Measurements from ENCODE around the gene USP14. TPM values are rescaled to one million over a fixed set of nuclear protein-coding genes. Genes with fewer than 3 reads are reported as not detected.

Gene USP14
- polyA plus RNA-seq, 2 of the 4 experiments (the other 2 are of a cell fraction): 50.6 to 83.9 TPM

DNA sequence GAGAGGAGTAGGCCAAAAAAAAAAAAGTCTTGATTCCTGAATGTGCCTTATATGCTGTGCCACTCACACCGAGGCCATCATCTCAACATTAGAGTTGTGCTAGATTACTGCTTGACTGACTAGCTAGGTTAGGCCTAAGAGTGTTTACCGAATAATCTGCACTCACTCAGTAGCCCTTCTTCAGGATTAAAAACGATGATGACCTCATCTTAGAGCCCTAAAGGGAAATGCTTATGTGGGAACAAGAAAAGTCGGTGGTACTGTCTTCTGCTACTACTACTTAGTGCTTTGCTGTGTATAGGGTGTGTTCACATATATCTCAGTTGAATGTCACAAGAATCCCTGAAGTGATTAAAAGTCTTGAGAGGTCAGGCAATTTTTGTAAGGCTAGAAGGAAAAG is 55.1 kb downstream of the USP14 start:
- Histone ChIP-seq H3K4me3 (no peak overlapping the region), H3K4me1 (no peaks in the 10 kb centered on the region), H3K4me2 (no peak overlapping the region), H3K27ac (no peak overlapping the region), H3K9me3 (no peaks in the 10 kb centered on the region)
- POLR2A ChIA-PET: no interaction called here
- DNase-seq (ENCODE audit: low read depth in 1 of 2, low spot score in 1 of 2): no peak
- TF ChIP-seq KDM1A (IDR thresholded peaks at IDR 0.05; ENCODE audit: low read depth) (no peak), NR3C1 (IDR thresholded peaks at IDR 0.05) (no peak), CBX2 (IDR thresholded peaks at IDR 0.05; ENCODE audit: borderline replicate concordance, low read depth) (no peak), ZNF302 (CRISPR knock-in tag; IDR thresholded peaks at IDR 0.05) (no peak), E2F6 (IDR thresholded peaks at IDR 0.05; ENCODE audit: borderline replicate concordance, low read depth) (no peak), TFCP2L1 (CRISPR knock-in tag; IDR thresholded peaks at IDR 0.05) (no peak), EP300 (IDR thresholded peaks at IDR 0.05) (no peak), PBX3 (IDR thresholded peaks at IDR 0.05) (no peak), CTCF (IDR thresholded peaks at IDR 0.05) (no peak)
- TF ChIP-seq, protein P1, sequence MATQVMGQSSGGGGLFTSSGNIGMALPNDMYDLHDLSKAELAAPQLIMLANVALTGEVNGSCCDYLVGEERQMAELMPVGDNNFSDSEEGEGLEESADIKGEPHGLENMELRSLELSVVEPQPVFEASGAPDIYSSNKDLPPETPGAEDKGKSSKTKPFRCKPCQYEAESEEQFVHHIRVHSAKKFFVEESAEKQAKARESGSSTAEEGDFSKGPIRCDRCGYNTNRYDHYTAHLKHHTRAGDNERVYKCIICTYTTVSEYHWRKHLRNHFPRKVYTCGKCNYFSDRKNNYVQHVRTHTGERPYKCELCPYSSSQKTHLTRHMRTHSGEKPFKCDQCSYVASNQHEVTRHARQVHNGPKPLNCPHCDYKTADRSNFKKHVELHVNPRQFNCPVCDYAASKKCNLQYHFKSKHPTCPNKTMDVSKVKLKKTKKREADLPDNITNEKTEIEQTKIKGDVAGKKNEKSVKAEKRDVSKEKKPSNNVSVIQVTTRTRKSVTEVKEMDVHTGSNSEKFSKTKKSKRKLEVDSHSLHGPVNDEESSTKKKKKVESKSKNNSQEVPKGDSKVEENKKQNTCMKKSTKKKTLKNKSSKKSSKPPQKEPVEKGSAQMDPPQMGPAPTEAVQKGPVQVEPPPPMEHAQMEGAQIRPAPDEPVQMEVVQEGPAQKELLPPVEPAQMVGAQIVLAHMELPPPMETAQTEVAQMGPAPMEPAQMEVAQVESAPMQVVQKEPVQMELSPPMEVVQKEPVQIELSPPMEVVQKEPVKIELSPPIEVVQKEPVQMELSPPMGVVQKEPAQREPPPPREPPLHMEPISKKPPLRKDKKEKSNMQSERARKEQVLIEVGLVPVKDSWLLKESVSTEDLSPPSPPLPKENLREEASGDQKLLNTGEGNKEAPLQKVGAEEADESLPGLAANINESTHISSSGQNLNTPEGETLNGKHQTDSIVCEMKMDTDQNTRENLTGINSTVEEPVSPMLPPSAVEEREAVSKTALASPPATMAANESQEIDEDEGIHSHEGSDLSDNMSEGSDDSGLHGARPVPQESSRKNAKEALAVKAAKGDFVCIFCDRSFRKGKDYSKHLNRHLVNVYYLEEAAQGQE (IDR thresholded peaks at IDR 0.05): no peak
- TF ChIP-seq, protein P2, sequence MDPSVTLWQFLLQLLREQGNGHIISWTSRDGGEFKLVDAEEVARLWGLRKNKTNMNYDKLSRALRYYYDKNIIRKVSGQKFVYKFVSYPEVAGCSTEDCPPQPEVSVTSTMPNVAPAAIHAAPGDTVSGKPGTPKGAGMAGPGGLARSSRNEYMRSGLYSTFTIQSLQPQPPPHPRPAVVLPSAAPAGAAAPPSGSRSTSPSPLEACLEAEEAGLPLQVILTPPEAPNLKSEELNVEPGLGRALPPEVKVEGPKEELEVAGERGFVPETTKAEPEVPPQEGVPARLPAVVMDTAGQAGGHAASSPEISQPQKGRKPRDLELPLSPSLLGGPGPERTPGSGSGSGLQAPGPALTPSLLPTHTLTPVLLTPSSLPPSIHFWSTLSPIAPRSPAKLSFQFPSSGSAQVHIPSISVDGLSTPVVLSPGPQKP (IDR thresholded peaks at IDR 0.05; ENCODE audit: low read depth, low read length): no peak
- WGBS (ENCODE audit: missing lambda C conversion rate): 92% methylated on average over 4 of the region's 4 CpGs
- no peak for FAIRE-seq
- CTCF ChIA-PET: interaction anchor here (0.9 to 1.2 kb wide), 2 partner anchors 14 to 18 kb away, joined by 3 read pairs; no protein-coding TSS in a partner anchor
- ATAC-seq: no peak

DNA sequence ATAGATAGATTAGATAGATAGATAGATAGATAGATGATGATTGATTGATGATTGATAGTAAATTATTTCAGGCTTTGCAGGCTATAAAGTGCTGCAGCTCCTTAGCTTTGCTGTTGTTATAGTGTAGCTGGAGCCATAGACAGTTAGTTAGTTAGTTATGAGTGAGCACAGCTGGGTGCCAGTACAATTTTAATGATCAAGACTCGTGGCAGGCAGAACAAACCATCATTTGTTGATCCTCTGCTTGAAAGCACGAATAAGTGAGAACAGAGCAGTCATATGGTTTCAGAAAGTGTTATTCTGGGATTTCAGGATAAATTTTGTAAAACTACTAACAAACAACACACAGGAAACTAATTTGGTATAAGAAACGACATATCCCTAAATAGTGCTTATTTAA is 55.6 kb downstream of the USP14 start:
- ChIA-PET CTCF (no interaction called here), POLR2A (no interaction called here)
- FAIRE-seq (no peak), DNase-seq (ENCODE audit: low read depth in 1 of 2, low spot score in 1 of 2) (no peak), ATAC-seq (no peak)
- Histone ChIP-seq H3K4me2 (no peak overlapping the region), H3K9me3 (no peaks in the 10 kb centered on the region), H3K4me3 (no peak overlapping the region), H3K4me1 (no peaks in the 10 kb centered on the region), H3K27ac (no peak overlapping the region)
- 84% methylated on average over 3 of the region's 3 CpGs for WGBS (ENCODE audit: missing lambda C conversion rate)
- no peak for TF ChIP-seq SREBF2 (IDR thresholded peaks at IDR 0.05)
- TF ChIP-seq, protein P3, sequence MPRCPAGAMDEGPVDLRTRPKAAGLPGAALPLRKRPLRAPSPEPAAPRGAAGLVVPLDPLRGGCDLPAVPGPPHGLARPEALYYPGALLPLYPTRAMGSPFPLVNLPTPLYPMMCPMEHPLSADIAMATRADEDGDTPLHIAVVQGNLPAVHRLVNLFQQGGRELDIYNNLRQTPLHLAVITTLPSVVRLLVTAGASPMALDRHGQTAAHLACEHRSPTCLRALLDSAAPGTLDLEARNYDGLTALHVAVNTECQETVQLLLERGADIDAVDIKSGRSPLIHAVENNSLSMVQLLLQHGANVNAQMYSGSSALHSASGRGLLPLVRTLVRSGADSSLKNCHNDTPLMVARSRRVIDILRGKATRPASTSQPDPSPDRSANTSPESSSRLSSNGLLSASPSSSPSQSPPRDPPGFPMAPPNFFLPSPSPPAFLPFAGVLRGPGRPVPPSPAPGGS (IDR thresholded peaks at IDR 0.05): no peak
- TF ChIP-seq, protein P4, sequence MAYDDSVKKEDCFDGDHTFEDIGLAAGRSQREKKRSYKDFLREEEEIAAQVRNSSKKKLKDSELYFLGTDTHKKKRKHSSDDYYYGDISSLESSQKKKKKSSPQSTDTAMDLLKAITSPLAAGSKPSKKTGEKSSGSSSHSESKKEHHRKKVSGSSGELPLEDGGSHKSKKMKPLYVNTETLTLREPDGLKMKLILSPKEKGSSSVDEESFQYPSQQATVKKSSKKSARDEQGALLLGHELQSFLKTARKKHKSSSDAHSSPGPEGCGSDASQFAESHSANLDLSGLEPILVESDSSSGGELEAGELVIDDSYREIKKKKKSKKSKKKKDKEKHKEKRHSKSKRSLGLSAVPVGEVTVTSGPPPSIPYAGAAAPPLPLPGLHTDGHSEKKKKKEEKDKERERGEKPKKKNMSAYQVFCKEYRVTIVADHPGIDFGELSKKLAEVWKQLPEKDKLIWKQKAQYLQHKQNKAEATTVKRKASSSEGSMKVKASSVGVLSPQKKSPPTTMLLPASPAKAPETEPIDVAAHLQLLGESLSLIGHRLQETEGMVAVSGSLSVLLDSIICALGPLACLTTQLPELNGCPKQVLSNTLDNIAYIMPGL (CRISPR knock-in tag; IDR thresholded peaks at IDR 0.05; ENCODE audit: borderline replicate concordance): no peak
- no peak for TF ChIP-seq SMC3 (IDR thresholded peaks at IDR 0.05)
- TF ChIP-seq CBX2 (IDR thresholded peaks at IDR 0.05; ENCODE audit: borderline replicate concordance, low read depth): no peak
- TF ChIP-seq CBX8 (IDR thresholded peaks at IDR 0.05): no peak
- TF ChIP-seq CHD2 (IDR thresholded peaks at IDR 0.05; ENCODE audit: low read length, partially characterized antibody): no peak
- no peak for TF ChIP-seq EHF (CRISPR knock-in tag; IDR thresholded peaks at IDR 0.05)
- no peak for TF ChIP-seq HOXA7 (CRISPR knock-in tag; IDR thresholded peaks at IDR 0.05)
- TF ChIP-seq, protein P5, sequence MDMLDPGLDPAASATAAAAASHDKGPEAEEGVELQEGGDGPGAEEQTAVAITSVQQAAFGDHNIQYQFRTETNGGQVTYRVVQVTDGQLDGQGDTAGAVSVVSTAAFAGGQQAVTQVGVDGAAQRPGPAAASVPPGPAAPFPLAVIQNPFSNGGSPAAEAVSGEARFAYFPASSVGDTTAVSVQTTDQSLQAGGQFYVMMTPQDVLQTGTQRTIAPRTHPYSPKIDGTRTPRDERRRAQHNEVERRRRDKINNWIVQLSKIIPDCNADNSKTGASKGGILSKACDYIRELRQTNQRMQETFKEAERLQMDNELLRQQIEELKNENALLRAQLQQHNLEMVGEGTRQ (IDR thresholded peaks at IDR 0.05): no peak
- TF ChIP-seq HOXB13 (CRISPR knock-in tag; IDR thresholded peaks at IDR 0.05; ENCODE audit: low read depth): no peak
